Adipose tissue (tissue), 3 donors: ENCODE measurements around the gene TRPC1. TPM values are rescaled to one million over a fixed set of nuclear protein-coding genes. Genes with fewer than 3 reads are reported as not detected.
"Not testable (repeated sequence)": the region's sequence is repeated elsewhere in the genome, so short reads cannot be mapped to it uniquely, and the experiment has no call there.

Experiments
- H3K27ac ChIP-seq: one replicate; pipeline ENCODE4 v1.5.1; 2013; ENCODE audit warnings: low read depth, low read length
- WGBS, 3 donors: extraction: QIAGEN DNeasy Blood & Tissue Kit; methylation state at CpG; one replicate each; pipeline ENCODE4 v1.1.7; 2013; 5-methylcytosine and 5-hydroxymethylcytosine counted together
- polyA plus RNA-seq, 3 donors: library from polyadenylated mRNA; stranded (reverse); fragments of 200-250 nt; gene quantifications; one replicate each; pipeline ENCODE4 v1.2.3, GENCODE V29; 2013
- donor health status: healthy with polysubstance abuse.
- donor health status: Bipolar disorder and iron deficiency.
- donor health status: healthy.

Gene TRPC1
- polyA plus RNA-seq = 1 to 10 TPM in 2 of 3 donors, under 1 TPM in 1; 0.78 to 4.3 (median 2.4) TPM

- H3K27ac ChIP-seq = peak within 1 kb of the TSS; percentile 97
- 1% methylated on average over 58 to 73 of the region's 73 CpGs for whole genome bisulfite sequencing, 3 donors
Measured at GRCh38 chr3:142723968-142724681, at the start of gene TRPC1. TRPC1 (plus strand) TSS chr3:142724034; CDS start chr3:142724560, 526 bp downstream.

DNA sequence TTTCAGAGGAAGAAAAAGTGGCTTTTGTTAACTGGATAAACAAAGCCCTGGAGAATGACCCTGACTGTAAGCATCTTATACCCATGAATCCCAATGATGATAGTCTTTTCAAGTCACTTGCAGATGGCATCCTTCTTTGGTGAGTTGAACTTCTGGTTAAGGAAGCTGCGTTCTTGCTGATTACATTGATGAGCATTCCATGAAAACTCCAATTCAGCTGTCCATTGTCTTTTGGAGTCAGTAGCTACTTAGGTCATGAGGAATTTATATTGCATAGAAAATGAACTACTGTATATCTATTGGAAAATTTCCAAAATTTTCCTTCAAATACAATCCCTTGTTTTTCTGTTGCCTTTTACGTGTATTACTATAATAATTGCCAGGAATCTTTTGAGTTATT, 47.7 kb upstream of the TRPC1 start:
- H3K27ac ChIP-seq = no peak overlapping the region
- WGBS, 3 donors = 73 to 89% (median 77%) methylated on average over 2 of the region's 2 CpGs

DNA sequence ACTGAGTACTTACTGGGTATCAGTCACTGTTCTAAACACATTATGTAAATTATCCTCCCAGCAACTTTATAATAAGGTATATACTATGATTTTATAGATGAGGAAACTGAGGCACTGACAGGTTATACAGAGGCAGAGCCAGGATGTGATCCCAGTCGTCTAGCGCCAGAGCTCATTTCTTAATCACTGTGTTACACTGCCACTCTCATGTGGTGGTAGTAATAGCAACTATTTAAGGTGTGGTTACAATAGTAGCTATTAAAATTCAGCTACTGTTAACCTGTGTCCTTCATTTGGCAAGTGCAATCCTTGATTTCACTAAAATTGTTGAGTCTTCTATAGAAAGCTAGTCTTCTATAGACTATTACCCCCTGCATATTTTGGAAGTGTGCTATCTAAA, 43.1 kb upstream of the TRPC1 start:
- 63 to 90% (median 77%) methylated on average over 2 of the region's 2 CpGs for WGBS, 3 donors
- H3K27ac ChIP-seq = no peak overlapping the region

DNA sequence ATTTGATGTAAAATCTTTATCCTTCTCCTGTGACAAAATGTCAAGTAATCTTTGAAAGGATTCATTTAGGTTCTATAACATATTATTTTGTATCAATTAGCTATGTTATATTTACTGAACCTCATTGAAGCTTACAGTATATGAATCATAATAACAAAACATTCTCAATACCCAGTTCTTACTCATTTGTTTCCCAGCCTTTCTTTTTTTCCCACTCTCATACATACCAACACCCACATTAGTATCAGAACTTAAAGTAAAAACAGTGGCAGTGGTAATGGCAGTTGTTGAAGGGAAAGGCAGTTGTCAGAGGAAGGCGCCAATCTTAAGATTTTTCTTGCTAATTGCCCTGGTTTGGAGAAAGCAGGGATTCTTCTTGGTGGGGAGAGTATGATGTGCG, 33.2 kb upstream of the TRPC1 start:
- H3K27ac ChIP-seq = no peak overlapping the region
- WGBS, 3 donors = 89 to 97% (median 94%) methylated on average over 2 of the region's 2 CpGs

GRCh38 chr3:142691527-142691926, 32.3 kb upstream of the TRPC1 start:
- 81 to 90% (median 88%) methylated on average over 2 of the region's 2 CpGs for WGBS, 3 donors
- H3K27ac ChIP-seq = no peak overlapping the region

DNA sequence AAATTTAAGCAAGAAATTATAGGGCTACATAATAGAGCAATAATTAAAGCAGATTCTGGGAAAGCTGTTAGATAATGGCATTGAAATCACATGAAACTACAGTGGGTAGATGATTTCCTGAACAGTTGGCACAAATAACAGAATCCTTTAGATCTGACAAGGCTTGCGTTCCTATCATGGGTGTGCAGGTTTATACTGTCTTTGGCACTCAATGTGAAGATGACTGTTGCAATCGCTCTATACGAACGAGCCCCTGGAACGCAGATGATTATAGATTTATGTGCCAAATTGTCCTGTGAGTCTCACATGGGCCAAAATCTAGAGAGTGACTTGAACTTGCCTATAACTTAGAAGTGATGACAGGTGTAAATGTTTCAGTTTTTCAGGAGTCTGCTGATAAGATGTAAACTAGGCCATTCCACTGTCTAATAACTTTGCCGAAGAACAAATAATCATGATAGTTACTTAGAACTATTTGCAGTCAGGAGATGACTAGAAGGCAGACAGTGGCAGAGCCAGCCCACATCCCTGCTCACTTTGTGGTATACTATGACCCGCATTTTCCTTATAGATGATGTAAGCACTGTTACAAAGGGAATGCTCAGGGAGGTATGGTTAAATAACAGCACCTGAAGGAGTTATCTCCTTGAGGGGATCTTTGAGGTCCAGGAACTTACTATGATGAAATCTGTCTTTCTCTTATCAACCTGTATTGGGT, 30.5 kb upstream of the TRPC1 start:
- H3K27ac ChIP-seq = no peak overlapping the region
- 85 to 89% (median 87%) methylated on average over 7 of the region's 7 CpGs for WGBS, 3 donors

- WGBS, 3 donors = 87 to 96% (median 93%) methylated on average over 1 of the region's 1 CpG
Measured at GRCh38 chr3:142694225-142694624, 29.6 kb upstream of the TRPC1 start.

GRCh38 chr3:142705198-142705597, 18.6 kb upstream of the TRPC1 start:
- 73 to 79% (median 76%) methylated on average over 2 of the region's 2 CpGs for WGBS, 3 donors
- H3K27ac ChIP-seq = no peak overlapping the region

More at GRCh38 chr3:142694225-142694624, 29.6 kb upstream of the TRPC1 start:
- H3K27ac ChIP-seq = no peak overlapping the region

GRCh38 chr3:142706321-142707127, 17.3 kb upstream of the TRPC1 start:
- H3K27ac ChIP-seq = no peak overlapping the region
- WGBS, 3 donors = 76 to 85% (median 77%) methylated on average over 7 of the region's 7 CpGs

GRCh38 chr3:142709207-142709606, 14.6 kb upstream of the TRPC1 start:
- H3K27ac ChIP-seq = no peak overlapping the region
- WGBS, 3 donors = 94 to 98% (median 96%) methylated on average over 5 of the region's 5 CpGs

GRCh38 chr3:142714882-142715281, 9.0 kb upstream of the TRPC1 start:
- 94 to 97% (median 96%) methylated on average over 3 of the region's 3 CpGs for WGBS, 3 donors
- not testable (repeated sequence) for H3K27ac ChIP-seq

DNA sequence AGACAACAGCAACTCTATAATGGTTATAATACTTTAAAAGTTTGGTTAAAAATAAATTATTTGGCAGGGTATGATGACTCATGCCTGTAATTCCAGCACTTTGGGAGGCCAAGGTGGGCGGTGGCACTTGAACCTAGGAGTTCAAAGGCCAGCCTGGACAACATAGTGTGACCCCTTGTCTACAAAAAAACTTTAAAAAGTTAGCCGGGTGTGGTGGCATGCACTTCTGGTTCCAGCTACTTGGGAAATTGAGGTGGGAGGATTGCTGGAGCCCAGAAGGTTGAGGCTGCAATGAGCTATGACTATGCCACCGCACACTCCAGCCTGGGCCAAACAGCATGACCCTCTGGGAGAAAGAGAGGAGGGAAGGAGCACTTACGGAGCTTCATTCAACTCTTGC, 7.7 kb upstream of the TRPC1 start:
- WGBS, 3 donors = 86 to 90% (median 88%) methylated on average over 4 of the region's 4 CpGs
- no peak overlapping the region for H3K27ac ChIP-seq

- no peak overlapping the region for H3K27ac ChIP-seq
- WGBS, 3 donors = 0 to 1% (median 0%) methylated on average over 10 of the region's 10 CpGs
Measured at GRCh38 chr3:142723665-142723967, 218 bp upstream of the TRPC1 start.

- 6 to 10% (median 8%) methylated on average over 35 of the region's 35 CpGs for WGBS, 3 donors
Measured at GRCh38 chr3:142724682-142725356, 985 bp downstream of the TRPC1 start.

DNA sequence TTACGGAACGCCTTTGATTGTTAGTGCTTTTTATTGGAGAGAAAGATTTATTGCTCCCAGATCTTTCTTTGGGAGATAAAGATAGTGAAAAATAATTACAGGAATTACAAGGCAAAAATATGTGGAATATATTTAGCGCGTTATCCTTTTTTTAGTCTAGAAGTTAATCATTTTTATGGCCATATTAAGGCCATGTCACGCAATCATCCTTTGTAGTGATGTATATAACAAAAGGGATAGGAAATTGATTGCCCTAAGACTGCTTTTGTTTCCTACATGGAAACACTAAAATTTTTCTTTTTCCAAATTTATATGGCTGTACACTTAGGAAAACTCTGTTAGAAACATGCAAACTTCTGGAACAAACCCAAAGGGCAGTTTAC, 1.5 kb downstream of the TRPC1 start:
- 59 to 71% (median 68%) methylated on average over 5 of the region's 5 CpGs for WGBS, 3 donors
- H3K27ac ChIP-seq = no peak overlapping the region

More at GRCh38 chr3:142724682-142725356, 985 bp downstream of the TRPC1 start:
- H3K27ac ChIP-seq = peak overlapping the region; percentile 97

- WGBS, 3 donors = 59 to 63% (median 60%) methylated on average over 1 of the region's 1 CpG
- H3K27ac ChIP-seq = no peak overlapping the region
Measured at GRCh38 chr3:142726017-142726416, 2.2 kb downstream of the TRPC1 start.

DNA sequence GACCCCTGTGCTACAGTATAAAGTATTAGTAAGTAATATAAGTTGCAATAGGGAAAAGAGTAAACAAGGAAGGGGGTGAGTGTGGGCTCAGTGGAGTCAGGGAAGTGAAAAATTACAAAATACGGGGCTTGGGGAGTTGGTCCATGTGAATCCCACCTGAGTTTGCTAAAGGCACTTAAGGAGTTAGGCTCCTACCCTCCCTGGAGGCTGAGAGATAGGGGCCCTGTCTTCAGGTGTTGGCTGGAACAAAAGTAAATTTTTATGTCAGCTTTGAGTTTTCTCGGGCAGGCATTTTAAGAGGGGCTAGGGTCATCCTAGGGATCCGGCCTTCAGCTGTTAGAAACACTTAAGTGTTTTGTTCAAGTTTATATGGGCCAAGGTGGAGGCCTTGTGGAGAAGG, 8.2 kb downstream of the TRPC1 start:
- 87 to 96% (median 90%) methylated on average over 3 of the region's 3 CpGs for WGBS, 3 donors
- no peak overlapping the region for H3K27ac ChIP-seq

DNA sequence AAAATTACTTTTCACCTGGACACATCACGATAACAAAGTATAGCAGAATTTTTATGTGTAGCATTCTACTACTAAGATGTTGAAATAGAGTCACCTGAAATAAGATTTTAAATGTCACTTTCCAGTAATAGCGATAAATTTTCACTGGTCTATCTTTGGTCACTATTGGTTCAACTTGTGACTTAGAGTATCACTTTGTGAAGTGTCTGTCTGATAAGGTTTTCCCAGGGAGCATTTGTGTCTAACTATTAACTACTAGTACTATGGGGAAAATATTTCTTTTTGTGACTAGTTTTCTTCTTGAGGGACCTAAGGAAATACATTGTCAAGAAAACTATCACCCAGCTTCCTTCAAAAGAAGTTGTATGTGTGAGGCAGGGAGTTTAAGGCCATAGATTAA, 11.0 kb downstream of the TRPC1 start:
- 90 to 99% (median 97%) methylated on average over 2 of the region's 2 CpGs for WGBS, 3 donors
- H3K27ac ChIP-seq = no peak overlapping the region

- H3K27ac ChIP-seq = no peak overlapping the region
Measured at GRCh38 chr3:142735462-142735861, 11.6 kb downstream of the TRPC1 start.
